Esophagus squamous epithelium (tissue), 5 donors: ENCODE results near the gene NRIP1. TPM values are rescaled to one million over a fixed set of nuclear protein-coding genes. Genes with fewer than 3 reads are reported as not detected.

ENCODE experiments used
- DNase-seq: peaks from one replicate; lab custom pipeline; 2025; lab: John Stamatoyannopoulos, UW
- H3K27ac ChIP-seq, 4 donors: fragments of 200-600 bp; sonication (generic); one replicate each; pipeline ENCODE4 v1.5.1; 2016 to 2019; ENCODE audit warnings: mild to moderate bottlenecking in 1 of 4
- H3K27me3 ChIP-seq, 4 donors: fragments of 200-600 bp; sonication (generic); 1 replicate in 3 of 4; 2 replicates in 1 of 4; pipeline versions ENCODE4 v1.5.1 to v1.6.0; 2017 to 2021; ENCODE audit warnings: antibody characterized with exemption in 1 of 4
- H3K36me3 ChIP-seq, 3 donors: fragments of 200-600 bp; sonication (generic); one replicate each; pipeline ENCODE4 v1.5.1; 2016 to 2019
- H3K4me1 ChIP-seq, 3 donors: fragments of 200-600 bp; sonication (generic); one replicate each; pipeline ENCODE4 v1.5.1; 2017 to 2019
- H3K4me3 ChIP-seq, 4 donors: fragments of 200-600 bp; sonication (generic); 1 replicate in 3 of 4; 2 replicates in 1 of 4; pipeline ENCODE4 v1.5.1; 2016 to 2019; ENCODE audit warnings: mild to moderate bottlenecking in 2 of 4, moderate library complexity in 1 of 4
- H3K9me3 ChIP-seq, 3 donors: fragments of 200-600 bp; sonication (generic); one replicate each; pipeline ENCODE4 v1.5.1; 2016 to 2019
- POLR2A ChIP-seq, 4 donors: fragments of 450-650 bp; IDR thresholded peaks; one replicate each; pipeline ENCODE4 v1.6.1; 2017; ENCODE audit warnings: antibody characterized with exemption in 4 of 4, mild to moderate bottlenecking in 4 of 4, moderate library complexity in 3 of 4
- WGBS, 2 donors: methylation state at CpG; one replicate each; pipeline ENCODE4 v1.1.5; 2018; 5-methylcytosine and 5-hydroxymethylcytosine counted together
- intact Hi-C: fragments of 100-400 bp; cut with DNase I; formaldehyde crosslinking; loops from one replicate; pipeline ENCODE4 v1.15.0; 2022
- total RNA-seq, 4 donors: library from RNA; depleted of rRNA; stranded (reverse); fragments of >200 nt; gene quantifications; one replicate each; pipeline ENCODE4 v1.1.0, GENCODE V29; 2016
- TF ChIP-seq, protein P1 (sequence below), 6 experiments: fragments of 450-650 bp in 4 of 6; fragments of 200-600 bp in 2 of 6; sonication (generic) in 2 of 6; IDR thresholded peaks; one replicate each; pipeline ENCODE4 v1.5.1; 2016 to 2019; ENCODE audit warnings: antibody characterized with exemption in 6 of 6, mild to moderate bottlenecking in 4 of 6, moderate library complexity in 4 of 6
- donor health status: DM: yes; HTN: yes; CAD: no.

The NRIP1 gene
- total RNA-seq, 4 donors from 2014 or later, result 13.2 to 37.0 (median 31.1) TPM

DNA sequence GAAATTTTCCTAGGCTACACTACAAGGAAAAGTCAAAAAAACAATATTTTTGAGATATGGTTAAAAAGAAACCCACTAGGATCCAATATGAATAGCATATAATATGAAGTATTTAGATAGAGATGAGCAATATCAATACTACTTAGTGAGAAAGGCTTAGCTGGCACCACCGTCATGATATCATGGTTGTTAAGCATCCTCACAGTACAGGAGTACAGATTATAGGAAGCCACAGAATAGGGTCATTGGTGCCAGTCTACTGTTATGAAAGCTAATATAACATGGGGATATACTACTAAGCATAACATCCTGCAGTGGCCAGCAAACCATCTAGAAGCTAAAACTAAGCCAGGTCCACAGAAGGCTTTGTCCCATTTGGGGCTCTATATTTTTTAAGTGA, 28.4 kb upstream of the NRIP1 start:
- 57 to 73% methylated on average over 1 of the region's 1 CpG for WGBS, 2 donors
- DNase-seq, result no peak
- no peaks in the 10 kb centered on the region for H3K4me1 ChIP-seq

DNA sequence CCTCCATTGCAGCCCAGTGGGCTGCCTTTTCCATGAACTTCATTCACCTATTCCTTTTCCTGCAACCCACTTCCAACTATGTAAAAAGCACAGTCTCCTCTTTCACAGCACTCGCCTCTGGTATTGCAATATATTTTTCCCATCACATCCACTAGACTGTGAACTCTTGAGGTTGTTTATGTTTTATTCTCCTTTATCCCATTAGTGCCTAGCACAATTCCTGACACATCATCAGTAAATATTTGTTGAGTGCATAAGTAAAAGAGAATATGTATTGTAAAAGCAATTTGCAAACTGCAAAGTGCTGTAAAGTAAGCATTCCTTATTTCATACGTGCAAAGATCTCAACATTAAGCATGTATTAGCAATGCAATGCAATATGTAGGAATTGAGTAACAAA, 27.9 kb upstream of the NRIP1 start:
- H3K36me3 ChIP-seq, result no peaks in the 10 kb centered on the region
- 95 to 98% methylated on average over 2 of the region's 2 CpGs for WGBS, 2 donors
- H3K27ac ChIP-seq, result no peak overlapping the region
- intact Hi-C loops, result no loop called here
- TF ChIP-seq, protein P1, sequence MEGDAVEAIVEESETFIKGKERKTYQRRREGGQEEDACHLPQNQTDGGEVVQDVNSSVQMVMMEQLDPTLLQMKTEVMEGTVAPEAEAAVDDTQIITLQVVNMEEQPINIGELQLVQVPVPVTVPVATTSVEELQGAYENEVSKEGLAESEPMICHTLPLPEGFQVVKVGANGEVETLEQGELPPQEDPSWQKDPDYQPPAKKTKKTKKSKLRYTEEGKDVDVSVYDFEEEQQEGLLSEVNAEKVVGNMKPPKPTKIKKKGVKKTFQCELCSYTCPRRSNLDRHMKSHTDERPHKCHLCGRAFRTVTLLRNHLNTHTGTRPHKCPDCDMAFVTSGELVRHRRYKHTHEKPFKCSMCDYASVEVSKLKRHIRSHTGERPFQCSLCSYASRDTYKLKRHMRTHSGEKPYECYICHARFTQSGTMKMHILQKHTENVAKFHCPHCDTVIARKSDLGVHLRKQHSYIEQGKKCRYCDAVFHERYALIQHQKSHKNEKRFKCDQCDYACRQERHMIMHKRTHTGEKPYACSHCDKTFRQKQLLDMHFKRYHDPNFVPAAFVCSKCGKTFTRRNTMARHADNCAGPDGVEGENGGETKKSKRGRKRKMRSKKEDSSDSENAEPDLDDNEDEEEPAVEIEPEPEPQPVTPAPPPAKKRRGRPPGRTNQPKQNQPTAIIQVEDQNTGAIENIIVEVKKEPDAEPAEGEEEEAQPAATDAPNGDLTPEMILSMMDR (IDR thresholded peaks at IDR 0.05), result no peak
- no peak for TF ChIP-seq POLR2A (IDR thresholded peaks at IDR 0.05)
- H3K9me3 ChIP-seq, result no peaks in the 10 kb centered on the region
- no peak overlapping the region for H3K4me3 ChIP-seq
- H3K27me3 ChIP-seq, result no peaks in the 10 kb centered on the region
- no peaks in the 10 kb centered on the region for H3K4me1 ChIP-seq
- no peak for DNase-seq

More for the DNA sequence above, 28.4 kb upstream of the NRIP1 start:
- H3K27ac ChIP-seq, result no peak overlapping the region
- no peak overlapping the region for H3K4me3 ChIP-seq
- no peaks in the 10 kb centered on the region for H3K9me3 ChIP-seq
- H3K36me3 ChIP-seq, result no peaks in the 10 kb centered on the region
- TF ChIP-seq POLR2A (IDR thresholded peaks at IDR 0.05), result no peak
- TF ChIP-seq, protein P1 (IDR thresholded peaks at IDR 0.05), result no peak
- intact Hi-C loops, result no loop called here
- H3K27me3 ChIP-seq, result no peaks in the 10 kb centered on the region

DNA sequence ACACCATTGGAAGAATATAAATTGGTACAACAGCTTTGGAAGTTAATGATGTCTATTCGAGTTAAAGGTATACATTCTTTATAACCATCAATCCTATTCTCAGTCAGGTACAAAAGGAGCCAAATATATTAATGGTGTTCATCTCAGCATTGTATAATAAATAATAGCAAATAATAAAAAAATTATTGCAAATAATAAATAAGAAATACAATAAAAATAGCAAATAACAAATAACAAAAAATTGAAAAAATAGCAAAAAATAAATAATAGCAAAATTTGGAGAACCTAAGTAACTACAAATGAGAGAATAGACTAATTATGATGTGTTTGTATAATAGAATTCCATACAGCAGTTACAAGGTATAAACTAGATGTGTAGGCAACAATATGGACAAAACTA, 25.6 kb upstream of the NRIP1 start:
- Histone ChIP-seq H3K27ac (no peak overlapping the region), H3K9me3 (no peaks in the 10 kb centered on the region)

DNA sequence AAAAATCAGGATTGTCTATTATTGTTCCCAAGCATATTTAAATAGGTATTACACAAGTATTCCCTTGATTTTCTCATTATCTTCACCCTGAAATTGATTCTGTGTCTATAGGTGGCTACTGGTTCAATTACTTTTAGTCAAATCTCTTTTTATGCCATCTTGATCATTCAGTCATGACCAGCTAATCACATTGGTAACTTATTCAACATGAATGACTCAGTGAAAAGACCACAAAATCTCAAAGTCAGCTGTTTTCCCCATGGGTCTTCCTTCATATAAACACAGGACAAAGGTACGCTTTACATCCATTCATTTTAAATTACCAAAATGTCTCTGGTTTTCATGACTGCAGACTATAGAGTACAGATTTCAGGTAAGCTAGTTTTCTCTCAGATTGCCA, 23.7 kb upstream of the NRIP1 start:
- no peak for DNase-seq
- intact Hi-C loops, result no loop called here
- H3K36me3 ChIP-seq, result no peaks in the 10 kb centered on the region
- no peaks in the 10 kb centered on the region for H3K27me3 ChIP-seq
- no peak overlapping the region for H3K27ac ChIP-seq
- 82 to 100% methylated on average over 1 of the region's 1 CpG for WGBS, 2 donors
- H3K4me3 ChIP-seq, result no peak overlapping the region
- no peaks in the 10 kb centered on the region for H3K9me3 ChIP-seq
- TF ChIP-seq, protein P1 (IDR thresholded peaks at IDR 0.05), result no peak
- TF ChIP-seq POLR2A (IDR thresholded peaks at IDR 0.05), result no peak
- H3K4me1 ChIP-seq, result no peaks in the 10 kb centered on the region

More for the DNA sequence above, 25.6 kb upstream of the NRIP1 start:
- no peak for TF ChIP-seq POLR2A (IDR thresholded peaks at IDR 0.05)
- TF ChIP-seq, protein P1 (IDR thresholded peaks at IDR 0.05), result no peak
- 0 to 90% methylated on average over 1 of the region's 1 CpG for WGBS, 2 donors
- Histone ChIP-seq H3K27me3 (no peaks in the 10 kb centered on the region), H3K36me3 (no peaks in the 10 kb centered on the region), H3K4me3 (no peak overlapping the region), H3K4me1 (no peaks in the 10 kb centered on the region)
- intact Hi-C loops, result no loop called here
- no peak for DNase-seq

DNA sequence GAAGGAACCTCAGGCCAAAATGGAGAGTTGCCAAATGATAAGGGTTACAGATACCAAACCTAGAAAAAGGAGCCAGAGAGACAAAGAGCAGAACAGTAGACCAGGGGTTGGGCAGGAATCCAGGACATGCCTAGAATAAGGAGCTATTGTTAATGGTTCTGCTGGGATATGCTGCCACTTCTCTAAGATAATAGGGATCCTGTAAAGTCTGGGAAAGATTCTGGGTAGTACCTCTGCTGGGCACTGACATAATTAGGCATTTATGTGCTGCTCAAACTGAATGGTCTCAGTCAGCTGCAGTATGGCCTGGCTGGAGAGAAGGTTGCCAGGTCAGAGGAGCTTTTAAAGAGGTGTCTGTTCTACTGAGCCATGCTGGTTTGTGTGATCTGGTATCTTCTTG, 19.9 kb upstream of the NRIP1 start:
- no peak for DNase-seq

More for the DNA sequence above, 19.9 kb upstream of the NRIP1 start:
- Histone ChIP-seq H3K27ac (no peak overlapping the region), H3K36me3 (no peaks in the 10 kb centered on the region), H3K4me3 (no peak overlapping the region), H3K27me3 (no peaks in the 10 kb centered on the region), H3K4me1 (no peaks in the 10 kb centered on the region), H3K9me3 (no peaks in the 10 kb centered on the region)
- TF ChIP-seq POLR2A (IDR thresholded peaks at IDR 0.05), result no peak
- TF ChIP-seq, protein P1 (IDR thresholded peaks at IDR 0.05), result no peak
- intact Hi-C loops, result no loop called here
